ENCODE data around the gene SHTN1.

The SHTN1 gene

GRCh38 chr10:116870949-116871348 is 134.0 kb downstream of the SHTN1 start:
- no peak for DNase-seq (ENCODE audit: low read depth in 3 of 3)

GRCh38 chr10:116868722-116869121 is 136.3 kb downstream of the SHTN1 start:
- no peak for DNase-seq (ENCODE audit: low read depth in 3 of 3)

- no peak for DNase-seq (ENCODE audit: low read depth in 3 of 3)
Observed at GRCh38 chr10:116868198-116868676, 136.8 kb downstream of the SHTN1 start.

GRCh38 chr10:116866987-116867595 is 137.9 kb downstream of the SHTN1 start:
- no peak for DNase-seq (ENCODE audit: low read depth in 3 of 3)

- DNase-seq (ENCODE audit: low read depth in 3 of 3) = no peak
Observed at GRCh38 chr10:116866066-116866465, 138.9 kb downstream of the SHTN1 start.

GRCh38 chr10:116864436-116864835 is 140.6 kb downstream of the SHTN1 start:
- no peak for DNase-seq (ENCODE audit: low read depth in 3 of 3)

- no peak for DNase-seq (ENCODE audit: low read depth in 3 of 3)
Observed at GRCh38 chr10:116861796-116862195, 143.2 kb downstream of the SHTN1 start.

GRCh38 chr10:116857156-116857555 is 147.8 kb downstream of the SHTN1 start:
- DNase-seq (ENCODE audit: low read depth in 3 of 3) = no peak

GRCh38 chr10:116853701-116854100 is 151.3 kb downstream of the SHTN1 start:
- no peak for DNase-seq (ENCODE audit: low read depth in 3 of 3)

GRCh38 chr10:116853287-116853686 is 151.7 kb downstream of the SHTN1 start:
- no peak for DNase-seq (ENCODE audit: low read depth in 3 of 3)

- no peak for DNase-seq (ENCODE audit: low read depth in 3 of 3)
Observed at GRCh38 chr10:116852246-116852645, 152.7 kb downstream of the SHTN1 start.

- DNase-seq (ENCODE audit: low read depth in 3 of 3) = no peak
Observed at GRCh38 chr10:116850058-116850611, 154.9 kb downstream of the SHTN1 start.

- peak in 2 of 3 donors; percentile 2 to 20 for DNase-seq (ENCODE audit: low read depth in 3 of 3)
Observed at GRCh38 chr10:116849248-116850057, 155.5 kb downstream of the SHTN1 start, which contains the start of gene ENO4. ENO4 (plus strand) TSS chr10:116849499; CDS start chr10:116849567, 68 bp downstream.

- DNase-seq (ENCODE audit: low read depth in 3 of 3) = no peak
Observed at GRCh38 chr10:116848944-116849247, 156.1 kb downstream of the SHTN1 start.

- DNase-seq (ENCODE audit: low read depth in 3 of 3) = peak in 1 of 3 donors; percentile 9
Observed at GRCh38 chr10:116848032-116848943, 156.7 kb downstream of the SHTN1 start.

- no peak for DNase-seq (ENCODE audit: low read depth in 3 of 3)
Observed at GRCh38 chr10:116845823-116846222, 159.2 kb downstream of the SHTN1 start.

GRCh38 chr10:116840389-116841075 is 164.5 kb downstream of the SHTN1 start:
- DNase-seq (ENCODE audit: low read depth in 3 of 3) = no peak

- DNase-seq (ENCODE audit: low read depth in 3 of 3) = no peak
Observed at GRCh38 chr10:116838143-116838725, 166.8 kb downstream of the SHTN1 start.

GRCh38 chr10:116836902-116837523 is 168.0 kb downstream of the SHTN1 start:
- DNase-seq (ENCODE audit: low read depth in 3 of 3) = no peak

GRCh38 chr10:116836083-116836482 is 168.9 kb downstream of the SHTN1 start:
- DNase-seq (ENCODE audit: low read depth in 3 of 3) = no peak
